CD4-positive, CD25-positive, alpha-beta regulatory T cell (primary cell): ENCODE measurements around the gene CAPN14. TPM values are rescaled to one million over a fixed set of nuclear protein-coding genes. Genes with fewer than 3 reads are reported as not detected.
A peak's percentile ranks its signal among the peaks of the same experiment; 100 is the strongest.

Experiments
- ATAC-seq, 2 donors: fragments of 150-1000 bp; cut with Tn5 transposase; one replicate each; pipeline ENCODE4 v1.10.0; 2021; ENCODE audit warnings: low read depth in 2 of 2, moderate number of reproducible peaks in 2 of 2, moderate library complexity in 1 of 2
- DNase-seq, 3 donors: peaks; one replicate each; pipeline versions ENCODE4 v3.0.0 to v3.0.0-alpha.2; 2012 to 2022; ENCODE audit warnings: mixed read lengths in 1 of 3
- H3K27ac ChIP-seq: one replicate; pipeline ENCODE4 v1.7.0; 2013; ENCODE audit warnings: mild to moderate bottlenecking, low read length; ENCODE audit not compliant: insufficient read depth, poor library complexity, severe bottlenecking
- H3K27me3 ChIP-seq: one replicate; pipeline ENCODE4 v1.7.0; 2013; ENCODE audit warnings: low read length; ENCODE audit not compliant: control insufficient read depth, insufficient read depth
- H3K36me3 ChIP-seq: one replicate; pipeline ENCODE4 v1.7.0; 2013; ENCODE audit warnings: mild to moderate bottlenecking, low read length, moderate library complexity; ENCODE audit not compliant: control insufficient read depth, insufficient read depth
- H3K4me1 ChIP-seq: 2 replicates; pipeline ENCODE4 v1.7.0; 2013; ENCODE audit warnings: mild to moderate bottlenecking, low read length; ENCODE audit not compliant: insufficient read depth, control insufficient read depth, poor library complexity, severe bottlenecking
- H3K4me3 ChIP-seq: one replicate; pipeline ENCODE4 v1.7.0; 2013; ENCODE audit warnings: low read depth, mild to moderate bottlenecking, low read length, moderate library complexity
- H3K9me3 ChIP-seq, 2 experiments: 1 replicate in 1 of 2; 2 replicates in 1 of 2; pipeline ENCODE4 v1.7.0; 2013; ENCODE audit warnings: low read length in 2 of 2, mild to moderate bottlenecking in 1 of 2, moderate library complexity in 1 of 2; ENCODE audit not compliant: control insufficient read depth in 2 of 2
- H3K27ac Mint-ChIP-seq, 3 donors: one replicate each; pipeline ENCODE4 v1.8.0; 2020 to 2022; ENCODE audit warnings: mild to moderate bottlenecking in 3 of 3, mixed read lengths in 3 of 3, moderate library complexity in 2 of 3
- H3K27me3 Mint-ChIP-seq: one replicate; pipeline ENCODE4 v1.8.0; 2022; ENCODE audit warnings: mild to moderate bottlenecking, mixed read lengths
- H3K36me3 Mint-ChIP-seq: one replicate; pipeline ENCODE4 v1.8.0; 2020; ENCODE audit warnings: mixed read lengths
- H3K4me1 Mint-ChIP-seq, 4 donors: one replicate each; pipeline ENCODE4 v1.8.0; 2020 to 2022; ENCODE audit warnings: mixed read lengths in 4 of 4, mild to moderate bottlenecking in 1 of 4
- H3K4me3 Mint-ChIP-seq, 4 donors: one replicate each; pipeline ENCODE4 v1.8.0; 2020 to 2022; ENCODE audit warnings: mild to moderate bottlenecking in 4 of 4, mixed read lengths in 4 of 4, moderate library complexity in 3 of 4
- H3K9me3 Mint-ChIP-seq, 7 donors: one replicate each; pipeline ENCODE4 v1.8.0; 2020 to 2022; ENCODE audit warnings: mixed read lengths in 7 of 7, mild to moderate bottlenecking in 3 of 7, moderate library complexity in 2 of 7
- polyA plus RNA-seq, 4 donors: library from polyadenylated mRNA; unstranded; fragments of 300-500 nt; fragmentation: Illumina TruSeq; gene quantifications; one replicate each; pipeline ENCODE4 v1.2.3, GENCODE V29; 2021
- total RNA-seq: library from RNA; stranded (reverse); gene quantifications from one replicate; pipeline ENCODE4 v1.2.3, GENCODE V29; 2022

CAPN14 gene
- total and polyA plus RNA-seq, 5 donors from 2014 or later, result 0.08 to 0.20 (median 0.10) TPM; not detected in 2

GRCh38 chr2:31219131-31219969, 2.0 kb upstream of the CAPN14 start:
- H3K27me3 ChIP-seq, result peaks cover 4% of the 10 kb centered on the region
- H3K36me3 ChIP-seq, result no peaks in the 10 kb centered on the region
- no peak overlapping the region for H3K4me3 ChIP-seq
- H3K4me1 ChIP-seq, result no peaks in the 10 kb centered on the region
- H3K9me3 ChIP-seq, result no peaks in the 10 kb centered on the region
- ATAC-seq, result peak; percentile 36 to 38
- no peak overlapping the region for H3K4me3 Mint-ChIP-seq
- no peak for DNase-seq
- no peak overlapping the region for H3K27ac ChIP-seq
- peaks cover 0 to 6% (median under 1%) of the 10 kb centered on the region in 4 donors for H3K4me1 Mint-ChIP-seq
- peaks cover 0 to 3% (median 0%) of the 10 kb centered on the region in 7 donors for H3K9me3 Mint-ChIP-seq
- H3K36me3 Mint-ChIP-seq, result peaks cover 4% of the 10 kb centered on the region
- H3K27ac Mint-ChIP-seq, result peak overlapping the region in 1 of 3 donors; percentile 61
- peaks cover 7% of the 10 kb centered on the region for H3K27me3 Mint-ChIP-seq

GRCh38 chr2:31216734-31217133, 581 bp downstream of the CAPN14 start:
- Mint-ChIP-seq H3K27me3 (no peaks in the 10 kb centered on the region), H3K9me3 (peaks cover 0 to 3% (median 0%) of the 10 kb centered on the region in 7 donors), H3K4me3 (no peak overlapping the region), H3K27ac (no peak overlapping the region), H3K36me3 (no peaks in the 10 kb centered on the region), H3K4me1 (peaks cover 0 to 10% (median 2%) of the 10 kb centered on the region in 4 donors)
- ATAC-seq (no peak), DNase-seq (peak in 1 of 3 donors; percentile 37)
- Histone ChIP-seq H3K36me3 (no peaks in the 10 kb centered on the region), H3K9me3 (no peaks in the 10 kb centered on the region), H3K27ac (no peak overlapping the region), H3K27me3 (no peaks in the 10 kb centered on the region), H3K4me3 (no peak overlapping the region), H3K4me1 (no peaks in the 10 kb centered on the region)

- no peak for ATAC-seq
- no peak overlapping the region for H3K27ac Mint-ChIP-seq
These were observed 2.8 kb downstream of the CAPN14 start for GRCh38 chr2:31214444-31214915.

GRCh38 chr2:31213601-31214443, 3.5 kb downstream of the CAPN14 start:
- no peak for DNase-seq
- no peaks in the 10 kb centered on the region for H3K4me1 ChIP-seq
- Mint-ChIP-seq H3K27me3 (no peaks in the 10 kb centered on the region), H3K9me3 (peaks cover 0 to 1% (median 0%) of the 10 kb centered on the region in 7 donors), H3K36me3 (no peaks in the 10 kb centered on the region), H3K4me3 (no peak overlapping the region), H3K27ac (no peak overlapping the region), H3K4me1 (peaks cover 0 to 5% (median 2%) of the 10 kb centered on the region in 4 donors)
- H3K4me3 ChIP-seq, result no peak overlapping the region
- H3K27me3 ChIP-seq, result no peaks in the 10 kb centered on the region
- no peaks in the 10 kb centered on the region for H3K36me3 ChIP-seq
- no peaks in the 10 kb centered on the region for H3K9me3 ChIP-seq
- no peak for ATAC-seq
- H3K27ac ChIP-seq, result no peak overlapping the region

More at GRCh38 chr2:31214444-31214915, 2.8 kb downstream of the CAPN14 start:
- Mint-ChIP-seq H3K4me3 (no peak overlapping the region), H3K36me3 (no peaks in the 10 kb centered on the region), H3K27me3 (no peaks in the 10 kb centered on the region), H3K9me3 (peaks cover 0 to 1% (median 0%) of the 10 kb centered on the region in 7 donors), H3K4me1 (peaks cover 0 to 7% (median 2%) of the 10 kb centered on the region in 4 donors)
- Histone ChIP-seq H3K36me3 (no peaks in the 10 kb centered on the region), H3K4me1 (no peaks in the 10 kb centered on the region), H3K27me3 (no peaks in the 10 kb centered on the region), H3K9me3 (no peaks in the 10 kb centered on the region), H3K27ac (no peak overlapping the region), H3K4me3 (no peak overlapping the region)
- no peak for DNase-seq

GRCh38 chr2:31212659-31213600, 4.4 kb downstream of the CAPN14 start:
- Histone ChIP-seq H3K27ac (no peak overlapping the region), H3K36me3 (no peaks in the 10 kb centered on the region), H3K4me1 (no peaks in the 10 kb centered on the region), H3K27me3 (no peaks in the 10 kb centered on the region), H3K9me3 (no peaks in the 10 kb centered on the region), H3K4me3 (no peak overlapping the region)
- Mint-ChIP-seq H3K27ac (no peak overlapping the region), H3K9me3 (peaks cover 0 to under 1% (median 0%) of the 10 kb centered on the region in 7 donors), H3K27me3 (no peaks in the 10 kb centered on the region), H3K4me1 (peaks cover 0 to 5% (median 2%) of the 10 kb centered on the region in 4 donors), H3K4me3 (no peak overlapping the region), H3K36me3 (no peaks in the 10 kb centered on the region)
- no peak for DNase-seq
- ATAC-seq, result no peak

- no peak overlapping the region for H3K27ac Mint-ChIP-seq
- no peak overlapping the region for H3K4me3 Mint-ChIP-seq
- no peak overlapping the region for H3K27ac ChIP-seq
These were observed 9.1 kb downstream of the CAPN14 start for GRCh38 chr2:31208240-31208639.

GRCh38 chr2:31207790-31208189, 9.5 kb downstream of the CAPN14 start:
- H3K36me3 ChIP-seq, result no peaks in the 10 kb centered on the region
- no peaks in the 10 kb centered on the region for H3K9me3 Mint-ChIP-seq
- H3K27me3 ChIP-seq, result no peaks in the 10 kb centered on the region
- H3K36me3 Mint-ChIP-seq, result no peaks in the 10 kb centered on the region
- ATAC-seq (no peak), DNase-seq (no peak)
- H3K4me1 ChIP-seq, result no peaks in the 10 kb centered on the region
- H3K27me3 Mint-ChIP-seq, result peaks cover 4% of the 10 kb centered on the region
- H3K4me1 Mint-ChIP-seq, result no peaks in the 10 kb centered on the region
- H3K27ac Mint-ChIP-seq, result no peak overlapping the region
- no peaks in the 10 kb centered on the region for H3K9me3 ChIP-seq
- no peak overlapping the region for H3K4me3 Mint-ChIP-seq
- H3K4me3 ChIP-seq, result no peak overlapping the region
- H3K27ac ChIP-seq, result no peak overlapping the region

More at GRCh38 chr2:31208240-31208639, 9.1 kb downstream of the CAPN14 start:
- H3K36me3 ChIP-seq, result no peaks in the 10 kb centered on the region
- H3K27me3 Mint-ChIP-seq, result no peaks in the 10 kb centered on the region
- no peak overlapping the region for H3K4me3 ChIP-seq
- no peaks in the 10 kb centered on the region for H3K36me3 Mint-ChIP-seq
- DNase-seq (no peak), ATAC-seq (no peak)
- no peaks in the 10 kb centered on the region for H3K27me3 ChIP-seq
- H3K9me3 ChIP-seq, result no peaks in the 10 kb centered on the region
- no peaks in the 10 kb centered on the region for H3K9me3 Mint-ChIP-seq
- no peaks in the 10 kb centered on the region for H3K4me1 Mint-ChIP-seq
- no peaks in the 10 kb centered on the region for H3K4me1 ChIP-seq
